Natural killer cell treated with Interleukin-12 subunit alpha and Interleukin-12 subunit beta and Interleukin-15 and Interleukin-18, amount 100 ng/mL, for 72 hours (primary cell): Measurements from ENCODE around the gene PCYT2. TPM values are rescaled to one million over a fixed set of nuclear protein-coding genes. Genes with fewer than 3 reads are reported as not detected.
A peak's percentile ranks its signal among the peaks of the same experiment; 100 is the strongest.

Experiments used
- ATAC-seq, 2 donors: fragments of 150-1000 bp; cut with Tn5 transposase in 1 of 2; sonication (Bioruptor Pico), chemical (Tn5 transposase) in 1 of 2; 2 replicates each; pipeline ENCODE4 v1.10.0; 2021
- DNase-seq: peaks from one replicate; pipeline ENCODE4 v3.0.0; 2022; ENCODE audit warnings: low spot score
- H3K27ac Mint-ChIP-seq, 2 donors: 1 replicate in 1 of 2; 2 replicates in 1 of 2; pipeline ENCODE4 v1.8.0; 2022; ENCODE audit warnings: mixed read lengths in 2 of 2, mild to moderate bottlenecking in 1 of 2, moderate library complexity in 1 of 2
- H3K27me3 Mint-ChIP-seq, 2 donors: 1 replicate in 1 of 2; 2 replicates in 1 of 2; pipeline ENCODE4 v1.8.0; 2022; ENCODE audit warnings: mixed read lengths in 2 of 2
- H3K36me3 Mint-ChIP-seq: one replicate; pipeline ENCODE4 v1.8.0; 2022; ENCODE audit warnings: mixed read lengths
- H3K4me1 Mint-ChIP-seq, 2 donors: 1 replicate in 1 of 2; 2 replicates in 1 of 2; pipeline ENCODE4 v1.8.0; 2022; ENCODE audit warnings: low read depth in 2 of 2, mixed read lengths in 2 of 2, mild to moderate bottlenecking in 1 of 2
- H3K4me3 Mint-ChIP-seq: one replicate; pipeline ENCODE4 v1.8.0; 2022; ENCODE audit warnings: mixed read lengths
- H3K9me3 Mint-ChIP-seq: 2 replicates; pipeline ENCODE4 v1.8.0; 2022; ENCODE audit warnings: mixed read lengths
- total RNA-seq, 2 donors: library from RNA; stranded (reverse); gene quantifications; one replicate each; pipeline ENCODE4 v1.2.3, GENCODE V29; 2022

Gene PCYT2
- total RNA-seq, 2 donors from 2014 or later, result 30.4 to 36.5 TPM

GRCh38 chr17:81899514-81900166, 11.6 kb downstream of the PCYT2 start:
- H3K4me1 Mint-ChIP-seq, result peaks cover 0 to 8% of the 10 kb centered on the region in 2 donors
- H3K4me3 Mint-ChIP-seq, result no peak overlapping the region
- H3K27ac Mint-ChIP-seq, result no peak overlapping the region
- H3K36me3 Mint-ChIP-seq, result no peaks in the 10 kb centered on the region
- ATAC-seq (no peak), DNase-seq (no peak)
- no peaks in the 10 kb centered on the region for H3K9me3 Mint-ChIP-seq
- peaks cover 0 to 5% of the 10 kb centered on the region in 2 donors for H3K27me3 Mint-ChIP-seq

- ATAC-seq (no peak), DNase-seq (no peak)
- Mint-ChIP-seq H3K9me3 (no peaks in the 10 kb centered on the region), H3K27me3 (peaks cover 0 to 5% of the 10 kb centered on the region in 2 donors), H3K4me3 (no peak overlapping the region), H3K36me3 (no peaks in the 10 kb centered on the region), H3K4me1 (peaks cover 0 to 8% of the 10 kb centered on the region in 2 donors), H3K27ac (no peak overlapping the region)
Measured at GRCh38 chr17:81898885-81899284, 12.3 kb downstream of the PCYT2 start.

GRCh38 chr17:81898029-81898866, 13.0 kb downstream of the PCYT2 start:
- H3K4me1 Mint-ChIP-seq, result peaks cover 0 to 8% of the 10 kb centered on the region in 2 donors
- no peak for DNase-seq
- ATAC-seq, result no peak
- no peaks in the 10 kb centered on the region for H3K36me3 Mint-ChIP-seq
- no peaks in the 10 kb centered on the region for H3K9me3 Mint-ChIP-seq
- H3K27me3 Mint-ChIP-seq, result peaks cover 0 to 5% of the 10 kb centered on the region in 2 donors
- no peak overlapping the region for H3K4me3 Mint-ChIP-seq
- no peak overlapping the region for H3K27ac Mint-ChIP-seq

- H3K4me1 Mint-ChIP-seq, result peaks cover 2 to 8% of the 10 kb centered on the region in 2 donors
Measured at GRCh38 chr17:81895400-81895799, 15.8 kb downstream of the PCYT2 start.

GRCh38 chr17:81891303-81891552, 20.0 kb downstream of the PCYT2 start:
- DNase-seq (no peak), ATAC-seq (peak; percentile 14 to 37)
- Mint-ChIP-seq H3K4me1 (peaks cover 10 to 30% of the 10 kb centered on the region in 2 donors), H3K9me3 (no peaks in the 10 kb centered on the region), H3K27ac (peak overlapping the region; percentile 86 to 91), H3K4me3 (peak overlapping the region; percentile 93), H3K27me3 (no peaks in the 10 kb centered on the region), H3K36me3 (peaks cover 24% of the 10 kb centered on the region)

More at GRCh38 chr17:81895400-81895799, 15.8 kb downstream of the PCYT2 start:
- Mint-ChIP-seq H3K4me3 (no peak overlapping the region), H3K27me3 (no peaks in the 10 kb centered on the region), H3K9me3 (no peaks in the 10 kb centered on the region), H3K36me3 (peaks cover 6% of the 10 kb centered on the region), H3K27ac (no peak overlapping the region)
- DNase-seq (no peak), ATAC-seq (no peak)

GRCh38 chr17:81890447-81891302, 20.5 kb downstream of the PCYT2 start:
- Mint-ChIP-seq H3K4me1 (peaks cover 13 to 34% of the 10 kb centered on the region in 2 donors), H3K9me3 (no peaks in the 10 kb centered on the region), H3K27me3 (no peaks in the 10 kb centered on the region), H3K36me3 (peaks cover 24% of the 10 kb centered on the region), H3K27ac (peak overlapping the region; percentile 86 to 91), H3K4me3 (peak overlapping the region; percentile 93)
- DNase-seq (no peak), ATAC-seq (peak in 1 of 2 donors; percentile 10)

GRCh38 chr17:81889602-81890001, 21.6 kb downstream of the PCYT2 start:
- Mint-ChIP-seq H3K4me3 (peak overlapping the region; percentile 93), H3K36me3 (peaks cover 28% of the 10 kb centered on the region), H3K27ac (peak overlapping the region; percentile 86 to 91), H3K9me3 (no peaks in the 10 kb centered on the region), H3K4me1 (peaks cover 16 to 36% of the 10 kb centered on the region in 2 donors), H3K27me3 (no peaks in the 10 kb centered on the region)
- DNase-seq (no peak), ATAC-seq (no peak)

- H3K27ac Mint-ChIP-seq, result peak overlapping the region; percentile 36 to 70
- no peaks in the 10 kb centered on the region for H3K9me3 Mint-ChIP-seq
- H3K4me3 Mint-ChIP-seq, result peak overlapping the region; percentile 93
- no peaks in the 10 kb centered on the region for H3K27me3 Mint-ChIP-seq
- ATAC-seq (no peak), DNase-seq (no peak)
- H3K36me3 Mint-ChIP-seq, result peaks cover 28% of the 10 kb centered on the region
- H3K4me1 Mint-ChIP-seq, result peaks cover 16 to 39% of the 10 kb centered on the region in 2 donors
Measured at GRCh38 chr17:81888988-81889595, 22.1 kb downstream of the PCYT2 start.

GRCh38 chr17:81888105-81888987, 22.9 kb downstream of the PCYT2 start:
- Mint-ChIP-seq H3K9me3 (no peaks in the 10 kb centered on the region), H3K4me1 (peaks cover 16 to 39% of the 10 kb centered on the region in 2 donors), H3K27me3 (no peaks in the 10 kb centered on the region), H3K27ac (peak overlapping the region; percentile 36 to 70), H3K36me3 (peaks cover 28% of the 10 kb centered on the region), H3K4me3 (peak overlapping the region; percentile 93)
- no peak for DNase-seq
- no peak for ATAC-seq

GRCh38 chr17:81885869-81886548, 25.2 kb downstream of the PCYT2 start:
- H3K4me1 Mint-ChIP-seq, result peaks cover 16 to 36% of the 10 kb centered on the region in 2 donors
- no peaks in the 10 kb centered on the region for H3K9me3 Mint-ChIP-seq
- no peak overlapping the region for H3K4me3 Mint-ChIP-seq
- DNase-seq, result no peak
- H3K27ac Mint-ChIP-seq, result peak overlapping the region in 1 of 2 donors; percentile 60
- no peaks in the 10 kb centered on the region for H3K27me3 Mint-ChIP-seq
- peaks cover 22% of the 10 kb centered on the region for H3K36me3 Mint-ChIP-seq
- no peak for ATAC-seq

GRCh38 chr17:81885454-81885853, 25.7 kb downstream of the PCYT2 start:
- DNase-seq (no peak), ATAC-seq (no peak)
- Mint-ChIP-seq H3K4me1 (peaks cover 14 to 34% of the 10 kb centered on the region in 2 donors), H3K36me3 (peaks cover 22% of the 10 kb centered on the region), H3K27ac (peak overlapping the region in 1 of 2 donors; percentile 60), H3K27me3 (no peaks in the 10 kb centered on the region), H3K4me3 (no peak overlapping the region), H3K9me3 (no peaks in the 10 kb centered on the region)

- H3K9me3 Mint-ChIP-seq, result no peaks in the 10 kb centered on the region
- peaks cover 22% of the 10 kb centered on the region for H3K36me3 Mint-ChIP-seq
- peaks cover 12 to 33% of the 10 kb centered on the region in 2 donors for H3K4me1 Mint-ChIP-seq
- no peak for DNase-seq
- peak in 1 of 2 donors; percentile 36 for ATAC-seq
- H3K4me3 Mint-ChIP-seq, result no peak overlapping the region
- no peaks in the 10 kb centered on the region for H3K27me3 Mint-ChIP-seq
- H3K27ac Mint-ChIP-seq, result peak overlapping the region in 1 of 2 donors; percentile 60
Measured at GRCh38 chr17:81884968-81885367, 26.2 kb downstream of the PCYT2 start.
